Skeletal muscle satellite cell (primary cell): Measurements from ENCODE around the gene GRK7. TPM values are rescaled to one million over a fixed set of nuclear protein-coding genes. Genes with fewer than 3 reads are reported as not detected.

Source experiments
- H3K27me3 ChIP-seq: 2 replicates; pipeline ENCODE4 v1.7.0; 2013; ENCODE audit warnings: low read length; ENCODE audit not compliant: control insufficient read depth, insufficient read depth
- H3K36me3 ChIP-seq: 2 replicates; pipeline ENCODE4 v1.7.0; 2013; ENCODE audit warnings: mild to moderate bottlenecking, control low read depth, low read length; ENCODE audit not compliant: insufficient read depth
- H3K4me1 ChIP-seq: 2 replicates; pipeline ENCODE4 v1.7.0; 2013; ENCODE audit warnings: low read length; ENCODE audit not compliant: control insufficient read depth, insufficient read depth
- H3K4me2 ChIP-seq: 2 replicates; pipeline ENCODE4 v1.7.0; 2013; ENCODE audit warnings: mild to moderate bottlenecking, low read length
- H3K4me3 ChIP-seq: 2 replicates; pipeline ENCODE4 v1.7.0; 2013; ENCODE audit warnings: low read length
- H3K9ac ChIP-seq: 2 replicates; pipeline ENCODE4 v1.7.0; 2013; ENCODE audit warnings: mild to moderate bottlenecking, low read depth, low read length, moderate library complexity
- H3K9me3 ChIP-seq: replicated peaks from 2 replicates; pipeline ENCODE4 v1.7.0; 2013; ENCODE audit warnings: mild to moderate bottlenecking, control low read depth, low read length
- total RNA-seq: library from RNA; depleted of rRNA; stranded (reverse); fragments of >200 nt; gene quantifications from 2 replicates; pipeline ENCODE4 v1.2.3, GENCODE V29; 2012; rRNA removed

Gene GRK7
- total RNA-seq = not detected in 2 replicates

- no peak within 1 kb of the TSS for H3K9ac ChIP-seq
- H3K27me3 ChIP-seq = no peaks in the 10 kb centered on the region
- H3K4me1 ChIP-seq = no peaks in the 10 kb centered on the region
- H3K4me2 ChIP-seq = no peak within 1 kb of the TSS
- no peak within 1 kb of the TSS for H3K4me3 ChIP-seq
- no peaks in the 10 kb centered on the region for H3K9me3 ChIP-seq
- H3K36me3 ChIP-seq = no peaks in the 10 kb centered on the region
These were observed at the start of gene GRK7 for GRCh38 chr3:141763088-141763750. Gene GRK7, plus strand, starts transcription at chr3:141763408. Its CDS starts 14,877 bp downstream, at chr3:141778285.

- no peak overlapping the region for H3K4me2 ChIP-seq
- no peaks in the 10 kb centered on the region for H3K27me3 ChIP-seq
- H3K9me3 ChIP-seq = no peaks in the 10 kb centered on the region
- no peaks in the 10 kb centered on the region for H3K36me3 ChIP-seq
- H3K9ac ChIP-seq = no peak overlapping the region
- H3K4me3 ChIP-seq = no peak overlapping the region
- H3K4me1 ChIP-seq = peaks cover 13% of the 10 kb centered on the region
These were observed 48.5 kb upstream of the GRK7 start for GRCh38 chr3:141714671-141715070.

GRCh38 chr3:141722081-141722480 is 41.1 kb upstream of the GRK7 start:
- Histone ChIP-seq H3K9me3 (no peaks in the 10 kb centered on the region), H3K4me1 (no peaks in the 10 kb centered on the region), H3K36me3 (no peaks in the 10 kb centered on the region), H3K4me3 (no peak overlapping the region), H3K9ac (no peak overlapping the region), H3K27me3 (no peaks in the 10 kb centered on the region), H3K4me2 (no peak overlapping the region)

GRCh38 chr3:141722648-141723047 is 40.6 kb upstream of the GRK7 start:
- Histone ChIP-seq H3K27me3 (no peaks in the 10 kb centered on the region), H3K4me3 (no peak overlapping the region), H3K36me3 (no peaks in the 10 kb centered on the region), H3K4me1 (no peaks in the 10 kb centered on the region), H3K9ac (no peak overlapping the region), H3K9me3 (no peaks in the 10 kb centered on the region), H3K4me2 (no peak overlapping the region)

- Histone ChIP-seq H3K27me3 (no peaks in the 10 kb centered on the region), H3K4me2 (no peak overlapping the region), H3K9ac (no peak overlapping the region), H3K36me3 (no peaks in the 10 kb centered on the region), H3K4me1 (no peaks in the 10 kb centered on the region), H3K9me3 (no peaks in the 10 kb centered on the region), H3K4me3 (no peak overlapping the region)
These were observed 40.0 kb upstream of the GRK7 start for GRCh38 chr3:141723255-141723654.

- H3K9me3 ChIP-seq = no peaks in the 10 kb centered on the region
- no peaks in the 10 kb centered on the region for H3K36me3 ChIP-seq
- no peak overlapping the region for H3K4me3 ChIP-seq
- H3K9ac ChIP-seq = no peak overlapping the region
- H3K27me3 ChIP-seq = no peaks in the 10 kb centered on the region
- no peaks in the 10 kb centered on the region for H3K4me1 ChIP-seq
- H3K4me2 ChIP-seq = no peak overlapping the region
These were observed 39.0 kb upstream of the GRK7 start for GRCh38 chr3:141724186-141724585.

GRCh38 chr3:141725036-141725435 is 38.2 kb upstream of the GRK7 start:
- no peaks in the 10 kb centered on the region for H3K9me3 ChIP-seq
- H3K4me2 ChIP-seq = no peak overlapping the region
- H3K4me3 ChIP-seq = no peak overlapping the region
- no peak overlapping the region for H3K9ac ChIP-seq
- H3K4me1 ChIP-seq = no peaks in the 10 kb centered on the region
- no peaks in the 10 kb centered on the region for H3K27me3 ChIP-seq
- no peaks in the 10 kb centered on the region for H3K36me3 ChIP-seq

GRCh38 chr3:141726483-141726882 is 36.7 kb upstream of the GRK7 start:
- no peaks in the 10 kb centered on the region for H3K27me3 ChIP-seq
- H3K9me3 ChIP-seq = no peaks in the 10 kb centered on the region
- H3K4me3 ChIP-seq = no peak overlapping the region
- H3K9ac ChIP-seq = no peak overlapping the region
- H3K36me3 ChIP-seq = no peaks in the 10 kb centered on the region
- no peak overlapping the region for H3K4me2 ChIP-seq
- H3K4me1 ChIP-seq = no peaks in the 10 kb centered on the region

GRCh38 chr3:141728355-141728892 is 34.8 kb upstream of the GRK7 start:
- H3K9ac ChIP-seq = no peak overlapping the region
- no peak overlapping the region for H3K4me2 ChIP-seq

GRCh38 chr3:141729240-141729639 is 34.0 kb upstream of the GRK7 start:
- Histone ChIP-seq H3K36me3 (no peaks in the 10 kb centered on the region), H3K4me2 (no peak overlapping the region), H3K9me3 (no peaks in the 10 kb centered on the region), H3K27me3 (no peaks in the 10 kb centered on the region), H3K4me1 (no peaks in the 10 kb centered on the region), H3K9ac (no peak overlapping the region), H3K4me3 (no peak overlapping the region)

More at GRCh38 chr3:141728355-141728892, 34.8 kb upstream of the GRK7 start:
- no peak overlapping the region for H3K4me3 ChIP-seq
- H3K36me3 ChIP-seq = no peaks in the 10 kb centered on the region
- no peaks in the 10 kb centered on the region for H3K27me3 ChIP-seq
- no peaks in the 10 kb centered on the region for H3K4me1 ChIP-seq
- no peaks in the 10 kb centered on the region for H3K9me3 ChIP-seq

- no peaks in the 10 kb centered on the region for H3K36me3 ChIP-seq
- no peak overlapping the region for H3K9ac ChIP-seq
- H3K4me2 ChIP-seq = no peak overlapping the region
- H3K27me3 ChIP-seq = no peaks in the 10 kb centered on the region
- H3K4me3 ChIP-seq = no peak overlapping the region
- no peaks in the 10 kb centered on the region for H3K9me3 ChIP-seq
- peaks cover 6% of the 10 kb centered on the region for H3K4me1 ChIP-seq
These were observed 28.0 kb upstream of the GRK7 start for GRCh38 chr3:141735176-141735575.
